ENCODE data around the gene TMEM178B.
A peak's percentile ranks its signal among the peaks of the same experiment; 100 is the strongest.

Gene TMEM178B

GRCh38 chr7:141481971-141482370, 408.1 kb downstream of the TMEM178B start:
- no peak for DNase-seq

- DNase-seq = no peak
Measured at GRCh38 chr7:141483044-141483443, 409.2 kb downstream of the TMEM178B start.

GRCh38 chr7:141484907-141485306, 411.0 kb downstream of the TMEM178B start:
- DNase-seq = no peak

GRCh38 chr7:141486959-141487358, 413.1 kb downstream of the TMEM178B start:
- no peak for DNase-seq

- DNase-seq = no peak
Measured at GRCh38 chr7:141490474-141490873, 416.6 kb downstream of the TMEM178B start.

- DNase-seq = no peak
Measured at GRCh38 chr7:141495057-141495456, 421.2 kb downstream of the TMEM178B start.

GRCh38 chr7:141497391-141497790, 423.5 kb downstream of the TMEM178B start:
- DNase-seq = no peak

- peak in 1 of 14 donors; percentile 80 for DNase-seq
Measured at GRCh38 chr7:141500608-141501007, 426.7 kb downstream of the TMEM178B start.

- DNase-seq = no peak
Measured at GRCh38 chr7:141501451-141501850, 427.6 kb downstream of the TMEM178B start.

- DNase-seq = peak in 1 of 14 donors; percentile 12
Measured at GRCh38 chr7:141511316-141511675, 437.4 kb downstream of the TMEM178B start.

- DNase-seq = peak in 8 of 14 donors; percentile 4 to 14 (median 8)
Measured at GRCh38 chr7:141511676-141512396, 438.0 kb downstream of the TMEM178B start.

- DNase-seq = no peak
Measured at GRCh38 chr7:141512597-141512996, 438.7 kb downstream of the TMEM178B start.

GRCh38 chr7:141513720-141514119, 439.9 kb downstream of the TMEM178B start:
- no peak for DNase-seq

GRCh38 chr7:141515941-141516340, 442.1 kb downstream of the TMEM178B start:
- DNase-seq = no peak

- no peak for DNase-seq
Measured at GRCh38 chr7:141519623-141520022, 445.8 kb downstream of the TMEM178B start.

- DNase-seq = no peak
Measured at GRCh38 chr7:141522657-141523342, 448.9 kb downstream of the TMEM178B start.

- DNase-seq = no peak
Measured at GRCh38 chr7:141525973-141526514, 452.2 kb downstream of the TMEM178B start.

GRCh38 chr7:141527076-141527475, 453.2 kb downstream of the TMEM178B start:
- DNase-seq = no peak

- no peak for DNase-seq
Measured at GRCh38 chr7:141528399-141528798, 454.5 kb downstream of the TMEM178B start.

Data from C1 segment of cervical spinal cord (tissue), 14 donors.